CD14-positive monocyte (primary cell): Measurements from ENCODE around the gene MADD. TPM values are rescaled to one million over a fixed set of nuclear protein-coding genes. Genes with fewer than 3 reads are reported as not detected.

ENCODE experiments used
- DNase-seq, 3 donors: peaks; one replicate each; pipeline ENCODE4 v3.0.0-alpha.2; 2011 to 2022
- H2AFZ ChIP-seq: 2 replicates; pipeline ENCODE4 v1.6.0; 2012; ENCODE audit warnings: mild to moderate bottlenecking, low read depth, low read length, inconsistent platforms; ENCODE audit not compliant: insufficient read depth, poor library complexity, severe bottlenecking
- H3K27ac ChIP-seq, 2 donors: 1 replicate in 1 of 2; 2 replicates in 1 of 2; pipeline ENCODE4 v1.5.1; 2012 to 2013; ENCODE audit warnings: low read length in 2 of 2, control low read depth in 1 of 2, inconsistent platforms in 1 of 2, low read depth in 1 of 2, mild to moderate bottlenecking in 1 of 2
- H3K27me3 ChIP-seq, 2 donors: one replicate each; pipeline versions ENCODE4 v1.6.0 to v1.6.1; 2011 to 2013; ENCODE audit warnings: low read length in 2 of 2; ENCODE audit not compliant: control insufficient read depth in 2 of 2, insufficient read depth in 2 of 2
- H3K36me3 ChIP-seq, 2 donors: replicated peaks in 1 of 2; 1 replicate in 1 of 2; 2 replicates in 1 of 2; pipeline versions ENCODE4 v1.5.1 to v1.6.1; 2012 to 2013; ENCODE audit warnings: low read length in 2 of 2, control low read depth in 1 of 2, inconsistent platforms in 1 of 2, mild to moderate bottlenecking in 1 of 2; ENCODE audit not compliant: insufficient read depth in 2 of 2, control insufficient read depth in 1 of 2
- H3K4me1 ChIP-seq, 2 donors: 1 replicate in 1 of 2; 2 replicates in 1 of 2; pipeline versions ENCODE4 v1.5.1 to v1.6.1; 2012 to 2013; ENCODE audit warnings: low read length in 2 of 2, control low read depth in 1 of 2, inconsistent platforms in 1 of 2, mild to moderate bottlenecking in 1 of 2, moderate library complexity in 1 of 2; ENCODE audit not compliant: insufficient read depth in 2 of 2, control insufficient read depth in 1 of 2
- H3K4me2 ChIP-seq: replicated peaks from 2 replicates; pipeline ENCODE3; 2012; ENCODE audit warnings: low read length, moderate library complexity, mild to moderate bottlenecking; ENCODE audit not compliant: poor library complexity, severe bottlenecking; ENCODE audit errors: extremely low read depth
- H3K4me3 ChIP-seq, 3 experiments: fragments of 200-600 bp in 1 of 3; sonication (generic) in 1 of 3; replicated peaks in 1 of 3; 1 replicate in 2 of 3; 2 replicates in 1 of 3; pipeline ENCODE4 v1.5.1; 2011 to 2013; ENCODE audit warnings: low read length in 3 of 3, mild to moderate bottlenecking in 3 of 3, control low read depth in 2 of 3, low read depth in 2 of 3, inconsistent platforms in 1 of 3, moderate library complexity in 1 of 3
- H3K79me2 ChIP-seq: 2 replicates; pipeline ENCODE4 v1.6.0; 2012; ENCODE audit warnings: mild to moderate bottlenecking, control low read depth, inconsistent platforms, low read length, moderate library complexity; ENCODE audit not compliant: insufficient read depth
- H3K9ac ChIP-seq: 2 replicates; pipeline ENCODE4 v1.6.0; 2017; ENCODE audit warnings: low read length, mild to moderate bottlenecking; ENCODE audit not compliant: insufficient read depth, poor library complexity, severe bottlenecking
- H3K9me3 ChIP-seq, 2 donors: replicated peaks in 1 of 2; 1 replicate in 1 of 2; 2 replicates in 1 of 2; pipeline versions ENCODE4 v1.5.1 to v1.6.1; 2012 to 2013; ENCODE audit warnings: low read length in 2 of 2, control low read depth in 1 of 2; ENCODE audit not compliant: control insufficient read depth in 1 of 2, insufficient read depth in 1 of 2
- H4K20me1 ChIP-seq: 2 replicates; pipeline ENCODE4 v1.6.0; 2012; ENCODE audit warnings: mild to moderate bottlenecking, low read length, control low read depth, moderate library complexity; ENCODE audit not compliant: insufficient read depth
- H3K27ac Mint-ChIP-seq, 7 donors: one replicate each; pipeline ENCODE4 v1.8.0; 2020; ENCODE audit warnings: mild to moderate bottlenecking in 7 of 7, mixed read lengths in 7 of 7, moderate library complexity in 6 of 7, inconsistent platforms in 2 of 7
- H3K27me3 Mint-ChIP-seq, 3 donors: one replicate each; pipeline ENCODE4 v1.8.0; 2021 to 2022; ENCODE audit warnings: low read depth in 3 of 3, mild to moderate bottlenecking in 3 of 3, mixed read lengths in 3 of 3, moderate library complexity in 3 of 3, inconsistent platforms in 1 of 3
- H3K36me3 Mint-ChIP-seq, 2 donors: one replicate each; pipeline ENCODE4 v1.8.0; 2020; ENCODE audit warnings: mixed read lengths in 2 of 2, inconsistent platforms in 1 of 2, mild to moderate bottlenecking in 1 of 2
- H3K4me1 Mint-ChIP-seq: one replicate; pipeline ENCODE4 v1.8.0; 2020; ENCODE audit warnings: mild to moderate bottlenecking, mixed read lengths
- H3K4me3 Mint-ChIP-seq, 2 donors: one replicate each; pipeline ENCODE4 v1.8.0; 2020; ENCODE audit warnings: mild to moderate bottlenecking in 2 of 2, mixed read lengths in 2 of 2, moderate library complexity in 1 of 2
- H3K9me3 Mint-ChIP-seq, 7 donors: one replicate each; pipeline ENCODE4 v1.8.0; 2020 to 2022; ENCODE audit warnings: mixed read lengths in 7 of 7, mild to moderate bottlenecking in 6 of 7, moderate library complexity in 6 of 7, inconsistent platforms in 2 of 7
- CTCF ChIP-seq: fragments of 200-600 bp; IDR thresholded peaks from one replicate; pipeline ENCODE4 v1.8.0; 2022; ENCODE audit warnings: antibody characterized with exemption, mild to moderate bottlenecking
- WGBS: methylation state at CpG from one replicate; pipeline ENCODE4 v1.1.5; 2013; ENCODE audit warnings: missing lambda C conversion rate; ENCODE audit not compliant: insufficient coverage; 5-methylcytosine and 5-hydroxymethylcytosine counted together
- intact Hi-C, 2 donors: fragments of 100-400 bp; cut with micrococcal nuclease; formaldehyde crosslinking; loops; one replicate each; pipeline versions ENCODE4 v1.15.0 to v1.15.1; 2023
- polyA plus RNA-seq, 3 donors: library from polyadenylated mRNA; depleted of rRNA in 1 of 3; unstranded in 2 of 3; stranded (reverse) in 1 of 3; fragments of 300-500 nt in 2 of 3; fragments of >200 nt in 1 of 3; fragmentation: Illumina TruSeq in 2 of 3; gene quantifications; 1 replicate in 2 of 3; 2 replicates in 1 of 3; pipeline ENCODE4 v1.2.3, GENCODE V29; 2012 to 2021

The MADD gene
- polyA plus RNA-seq, 3 donors: 6.4 to 58.1 (median 12.2) TPM

GRCh38 chr11:47242596-47243192 lies 27.2 kb upstream of the MADD start:
- no peak overlapping the region for H3K27ac ChIP-seq
- H3K36me3 Mint-ChIP-seq: peaks cover 80 to 89% of the 10 kb centered on the region in 2 donors

GRCh38 chr11:47243454-47243853 lies 26.5 kb upstream of the MADD start:
- no peak overlapping the region for H3K4me2 ChIP-seq
- no peak for TF ChIP-seq CTCF
- H3K4me3 Mint-ChIP-seq: no peak overlapping the region
- H3K27me3 ChIP-seq: no peaks in the 10 kb centered on the region
- no peaks in the 10 kb centered on the region for H3K9me3 Mint-ChIP-seq
- peak overlapping the region in 1 of 7 donors; percentile 80 for H3K27ac Mint-ChIP-seq
- H3K36me3 ChIP-seq: peaks cover 67 to 85% of the 10 kb centered on the region in 2 donors
- H3K4me1 ChIP-seq: peaks cover 9 to 12% of the 10 kb centered on the region in 2 donors
- no peak overlapping the region for H3K27ac ChIP-seq
- peaks cover 24% of the 10 kb centered on the region for H3K4me1 Mint-ChIP-seq
- H2AFZ ChIP-seq: no peak overlapping the region
- intact Hi-C loops: loop anchor here in 1 of 2 donors (10.0 kb wide), 1 partner anchor 309 kb away; the partner anchor contains the start of gene CSTPP1
- H4K20me1 ChIP-seq: no peaks in the 10 kb centered on the region
- WGBS: 93% methylated on average over 3 of the region's 4 CpGs
- H3K36me3 Mint-ChIP-seq: peaks cover 75 to 81% of the 10 kb centered on the region in 2 donors
- no peaks in the 10 kb centered on the region for H3K9me3 ChIP-seq
- no peak for DNase-seq
- no peak overlapping the region for H3K4me3 ChIP-seq
- no peaks in the 10 kb centered on the region for H3K27me3 Mint-ChIP-seq
- H3K9ac ChIP-seq: no peak overlapping the region
- peaks cover 11% of the 10 kb centered on the region for H3K79me2 ChIP-seq

More at GRCh38 chr11:47242596-47243192, 27.2 kb upstream of the MADD start:
- H3K4me3 Mint-ChIP-seq: no peak overlapping the region
- peaks cover 18% of the 10 kb centered on the region for H3K4me1 Mint-ChIP-seq
- no peaks in the 10 kb centered on the region for H3K9me3 Mint-ChIP-seq
- H2AFZ ChIP-seq: no peak overlapping the region
- TF ChIP-seq CTCF: no peak
- no peaks in the 10 kb centered on the region for H3K9me3 ChIP-seq
- H3K9ac ChIP-seq: no peak overlapping the region
- no peaks in the 10 kb centered on the region for H4K20me1 ChIP-seq
- no peaks in the 10 kb centered on the region for H3K27me3 Mint-ChIP-seq
- no peak overlapping the region for H3K4me2 ChIP-seq
- intact Hi-C loops: loop anchor here in 1 of 2 donors (10.0 kb wide), 1 partner anchor 308 kb away; the partner anchor contains the start of gene CSTPP1
- H3K36me3 ChIP-seq: peaks cover 72 to 93% of the 10 kb centered on the region in 2 donors
- DNase-seq: no peak
- 95% methylated on average over 20 of the region's 21 CpGs for WGBS
- peaks cover 4% of the 10 kb centered on the region for H3K79me2 ChIP-seq
- H3K4me3 ChIP-seq: no peak overlapping the region
- H3K4me1 ChIP-seq: peaks cover 1 to 6% of the 10 kb centered on the region in 2 donors
- peak overlapping the region in 2 of 7 donors; percentile 41 to 72 for H3K27ac Mint-ChIP-seq
- H3K27me3 ChIP-seq: no peaks in the 10 kb centered on the region
